HEK293 (cell line): Measurements from ENCODE around the gene ELMO1.

Experiments
- CTCF ChIA-PET: fragments of 350-600 bp; formaldehyde crosslinking; extraction: SDS; loops from one replicate; lab custom pipeline; 2021; ENCODE audit warnings: antibody characterized with exemption; lab: Yijun Ruan, JAX
- POLR2A ChIA-PET: fragments of 300-600 bp; formaldehyde crosslinking; extraction: SDS; loops from one replicate; lab custom pipeline; 2020; ENCODE audit warnings: antibody characterized with exemption, inconsistent platforms; lab: Yijun Ruan, JAX
- H3K27ac ChIP-seq: fragments of 200-500 bp; sonication (Bioruptor generic); 2 replicates; pipeline ENCODE4 v1.5.1; 2014; ENCODE audit warnings: low read depth, low read length, control low read depth, inconsistent platforms; ENCODE audit errors: extremely low read depth
- H3K36me3 ChIP-seq, 2 experiments: fragments of 200-500 bp in 1 of 2; sonication (Bioruptor generic) in 1 of 2; 1 replicate in 1 of 2; 2 replicates in 1 of 2; pipeline ENCODE4 v1.5.1; 2014 to 2017; ENCODE audit warnings: inconsistent platforms in 2 of 2, low read length in 2 of 2; ENCODE audit not compliant: control insufficient read depth in 2 of 2, insufficient read depth in 1 of 2
- H3K4me1 ChIP-seq: fragments of 200-500 bp; sonication (Bioruptor generic); 2 replicates; pipeline ENCODE4 v1.5.1; 2014; ENCODE audit warnings: mild to moderate bottlenecking, low read length, inconsistent platforms; ENCODE audit not compliant: control insufficient read depth, insufficient read depth
- H3K4me3 ChIP-seq: 2 replicates; pipeline ENCODE4 v1.5.1; 2011; ENCODE audit warnings: low read depth, mild to moderate bottlenecking, control low read depth, low read length, moderate library complexity
- H3K9me3 ChIP-seq: fragments of 200-500 bp; sonication (Bioruptor generic); 2 replicates; pipeline ENCODE4 v1.5.1; 2014; ENCODE audit warnings: low read depth, low read length, inconsistent platforms; ENCODE audit not compliant: control insufficient read depth, insufficient read depth
- BCL11A ChIP-seq: fragments of 450-650 bp; formaldehyde crosslinking; IDR thresholded peaks from 2 replicates; pipeline ENCODE4 v1.5.1; 2016; ENCODE audit warnings: low read depth, missing biosample characterization, missing genetic modification characterization
- IKZF3 ChIP-seq: fragments of 450-650 bp; IDR thresholded peaks from 2 replicates; pipeline ENCODE4 v1.5.0; 2018; ENCODE audit warnings: missing biosample characterization, mild to moderate bottlenecking, missing genetic modification characterization, moderate library complexity
- KLF7 ChIP-seq: fragments of 450-650 bp; formaldehyde crosslinking; IDR thresholded peaks from 2 replicates; pipeline ENCODE4 v1.5.1; 2016; ENCODE audit warnings: missing biosample characterization, missing genetic modification characterization, borderline replicate concordance
- KLF8 ChIP-seq: fragments of 450-650 bp; formaldehyde crosslinking; IDR thresholded peaks from 2 replicates; pipeline ENCODE4 v1.5.1; 2016; ENCODE audit warnings: missing biosample characterization, missing genetic modification characterization
- REPIN1 ChIP-seq: fragments of 450-650 bp; formaldehyde crosslinking; IDR thresholded peaks from 2 replicates; pipeline ENCODE4 v1.5.1; 2017; ENCODE audit warnings: missing biosample characterization, missing genetic modification characterization, low read depth
- ZBTB21 ChIP-seq: fragments of 450-650 bp; formaldehyde crosslinking; IDR thresholded peaks from 2 replicates; pipeline ENCODE4 v1.5.1; 2017; ENCODE audit warnings: missing biosample characterization, missing genetic modification characterization
- ZNF114 ChIP-seq: fragments of 450-650 bp; formaldehyde crosslinking; IDR thresholded peaks from 2 replicates; pipeline ENCODE4 v1.5.0; 2017; ENCODE audit warnings: missing biosample characterization, missing genetic modification characterization
- ZNF132 ChIP-seq: fragments of 450-650 bp; formaldehyde crosslinking; IDR thresholded peaks from 2 replicates; pipeline ENCODE4 v1.5.1; 2017; ENCODE audit warnings: missing biosample characterization, missing genetic modification characterization, borderline replicate concordance
- ZNF202 ChIP-seq: fragments of 450-650 bp; formaldehyde crosslinking; IDR thresholded peaks from 2 replicates; pipeline ENCODE4 v1.5.1; 2016; ENCODE audit warnings: missing biosample characterization, missing genetic modification characterization, borderline replicate concordance
- ZNF354C ChIP-seq: fragments of 450-650 bp; formaldehyde crosslinking; IDR thresholded peaks from 2 replicates; pipeline ENCODE4 v1.5.1; 2016; ENCODE audit warnings: missing biosample characterization, missing genetic modification characterization, low read depth, borderline replicate concordance
- ZNF433 ChIP-seq: fragments of 450-650 bp; formaldehyde crosslinking; IDR thresholded peaks from 2 replicates; pipeline ENCODE4 v1.5.1; 2016; ENCODE audit warnings: missing biosample characterization, missing genetic modification characterization, low read depth
- ZNF544 ChIP-seq: fragments of 450-650 bp; formaldehyde crosslinking; IDR thresholded peaks from 2 replicates; pipeline ENCODE4 v1.5.0; 2017; ENCODE audit warnings: missing biosample characterization, missing genetic modification characterization
- ZNF830 ChIP-seq: fragments of 450-650 bp; IDR thresholded peaks from 2 replicates; pipeline ENCODE4 v1.5.0; 2018; ENCODE audit warnings: missing biosample characterization, missing genetic modification characterization, low read depth, mild to moderate bottlenecking, moderate library complexity
- TF ChIP-seq, protein P1 (sequence below): fragments of 450-650 bp; formaldehyde crosslinking; IDR thresholded peaks from 2 replicates; pipeline ENCODE4 v1.5.1; 2016; ENCODE audit warnings: missing biosample characterization, missing genetic modification characterization
- TF ChIP-seq, protein P2 (sequence below): fragments of 450-650 bp; formaldehyde crosslinking; IDR thresholded peaks from 2 replicates; pipeline ENCODE4 v1.5.1; 2016; ENCODE audit warnings: missing biosample characterization, missing genetic modification characterization
- TF ChIP-seq, protein P3 (sequence below): fragments of 450-650 bp; formaldehyde crosslinking; IDR thresholded peaks from 2 replicates; pipeline ENCODE4 v1.5.1; 2016; ENCODE audit warnings: missing biosample characterization, missing genetic modification characterization
- TF ChIP-seq, protein P4 (sequence below): fragments of 450-650 bp; formaldehyde crosslinking; IDR thresholded peaks from 2 replicates; pipeline ENCODE4 v1.5.1; 2016; ENCODE audit warnings: missing biosample characterization, missing genetic modification characterization
- TF ChIP-seq, protein P5 (sequence below): fragments of 450-650 bp; formaldehyde crosslinking; IDR thresholded peaks from 2 replicates; pipeline ENCODE4; 2016; ENCODE audit warnings: missing biosample characterization, missing genetic modification characterization
- TF ChIP-seq, protein P6 (sequence below): fragments of 450-650 bp; formaldehyde crosslinking; IDR thresholded peaks from 2 replicates; pipeline ENCODE4 v1.5.1; 2016; ENCODE audit warnings: missing biosample characterization, missing genetic modification characterization

ELMO1 gene

DNA sequence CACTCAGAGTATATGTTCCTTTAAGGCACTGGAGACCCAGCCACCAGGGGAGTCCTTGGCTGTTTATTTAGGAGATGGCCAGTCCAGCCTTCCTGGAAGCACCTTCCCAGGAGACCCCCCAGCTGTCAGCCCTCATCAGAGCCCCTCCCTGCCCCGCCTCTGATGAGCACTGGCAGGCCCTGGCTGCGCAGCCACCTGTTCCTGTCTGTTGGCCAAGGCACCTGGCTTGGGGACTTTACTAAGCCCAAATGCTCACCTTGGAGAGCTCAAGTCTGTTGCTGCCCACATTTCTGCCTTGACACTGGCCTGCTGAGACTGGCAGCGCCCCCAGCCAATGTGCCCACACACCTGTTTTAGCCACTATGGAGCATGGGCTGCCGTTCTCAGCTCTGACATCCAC is 124.7 kb downstream of the ELMO1 start:
- Histone ChIP-seq H3K36me3 (no peaks in the 10 kb centered on the region), H3K4me1 (peaks cover 6% of the 10 kb centered on the region; the same call in 1 of the 2 replicates), H3K9me3 (no peaks in the 10 kb centered on the region), H3K4me3 (no peak overlapping the region), H3K27ac (no peak overlapping the region)
- TF ChIP-seq ZNF433 (tag by site-specific recombination) (no peak), IKZF3 (tag by site-specific recombination) (no peak)
- POLR2A ChIA-PET, result no interaction called here
- CTCF ChIA-PET, result interaction anchor here (0.9 to 1.6 kb wide), 2 partner anchors 11 to 172 kb away, joined by 3 to 7 read pairs; no protein-coding TSS in a partner anchor

DNA sequence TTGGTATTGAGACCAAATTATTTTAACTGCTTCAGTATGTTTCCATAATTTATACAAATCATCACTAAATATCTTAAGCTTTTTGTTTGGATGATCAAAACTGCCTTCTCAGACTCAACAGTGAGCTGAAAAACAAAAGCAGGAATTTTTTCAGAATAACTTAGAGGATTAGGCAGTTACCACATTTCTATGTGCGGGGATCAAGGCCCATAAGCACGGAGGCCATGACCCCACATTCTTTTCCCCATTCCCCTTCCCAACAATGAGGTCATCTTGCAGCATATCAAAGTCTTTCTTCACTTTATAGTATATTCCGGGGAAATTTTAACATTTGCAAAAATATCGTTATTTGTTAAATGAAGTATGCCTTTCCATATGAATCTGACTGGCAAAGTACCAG is 125.8 kb downstream of the ELMO1 start:
- Histone ChIP-seq H3K4me3 (no peak overlapping the region), H3K4me1 (peaks cover 6% of the 10 kb centered on the region; the same call in 1 of the 2 replicates), H3K36me3 (no peaks in the 10 kb centered on the region), H3K27ac (no peak overlapping the region), H3K9me3 (no peaks in the 10 kb centered on the region)
- TF ChIP-seq, protein P1, sequence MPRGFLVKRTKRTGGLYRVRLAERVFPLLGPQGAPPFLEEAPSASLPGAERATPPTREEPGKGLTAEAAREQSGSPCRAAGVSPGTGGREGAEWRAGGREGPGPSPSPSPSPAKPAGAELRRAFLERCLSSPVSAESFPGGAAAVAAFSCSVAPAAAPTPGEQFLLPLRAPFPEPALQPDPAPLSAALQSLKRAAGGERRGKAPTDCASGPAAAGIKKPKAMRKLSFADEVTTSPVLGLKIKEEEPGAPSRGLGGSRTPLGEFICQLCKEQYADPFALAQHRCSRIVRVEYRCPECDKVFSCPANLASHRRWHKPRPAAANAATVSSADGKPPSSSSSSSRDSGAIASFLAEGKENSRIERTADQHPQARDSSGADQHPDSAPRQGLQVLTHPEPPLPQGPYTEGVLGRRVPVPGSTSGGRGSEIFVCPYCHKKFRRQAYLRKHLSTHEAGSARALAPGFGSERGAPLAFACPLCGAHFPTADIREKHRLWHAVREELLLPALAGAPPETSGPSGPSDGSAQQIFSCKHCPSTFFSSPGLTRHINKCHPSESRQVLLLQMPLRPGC (tag by site-specific recombination), result no peak
- TF ChIP-seq, protein P2, sequence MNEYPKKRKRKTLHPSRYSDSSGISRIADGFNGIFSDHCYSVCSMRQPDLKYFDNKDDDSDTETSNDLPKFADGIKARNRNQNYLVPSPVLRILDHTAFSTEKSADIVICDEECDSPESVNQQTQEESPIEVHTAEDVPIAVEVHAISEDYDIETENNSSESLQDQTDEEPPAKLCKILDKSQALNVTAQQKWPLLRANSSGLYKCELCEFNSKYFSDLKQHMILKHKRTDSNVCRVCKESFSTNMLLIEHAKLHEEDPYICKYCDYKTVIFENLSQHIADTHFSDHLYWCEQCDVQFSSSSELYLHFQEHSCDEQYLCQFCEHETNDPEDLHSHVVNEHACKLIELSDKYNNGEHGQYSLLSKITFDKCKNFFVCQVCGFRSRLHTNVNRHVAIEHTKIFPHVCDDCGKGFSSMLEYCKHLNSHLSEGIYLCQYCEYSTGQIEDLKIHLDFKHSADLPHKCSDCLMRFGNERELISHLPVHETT (tag by site-specific recombination), result no peak
- TF ChIP-seq ZNF354C (no peak), ZNF132 (tag by site-specific recombination) (no peak), REPIN1 (tag by site-specific recombination) (no peak), KLF7 (tag by site-specific recombination) (no peak), ZNF830 (tag by site-specific recombination) (no peak), BCL11A (tag by site-specific recombination) (no peak), ZNF202 (tag by site-specific recombination) (no peak), ZNF114 (no peak), KLF8 (tag by site-specific recombination) (no peak), ZBTB21 (no peak), ZNF544 (tag by site-specific recombination) (no peak)
- TF ChIP-seq, protein P3, sequence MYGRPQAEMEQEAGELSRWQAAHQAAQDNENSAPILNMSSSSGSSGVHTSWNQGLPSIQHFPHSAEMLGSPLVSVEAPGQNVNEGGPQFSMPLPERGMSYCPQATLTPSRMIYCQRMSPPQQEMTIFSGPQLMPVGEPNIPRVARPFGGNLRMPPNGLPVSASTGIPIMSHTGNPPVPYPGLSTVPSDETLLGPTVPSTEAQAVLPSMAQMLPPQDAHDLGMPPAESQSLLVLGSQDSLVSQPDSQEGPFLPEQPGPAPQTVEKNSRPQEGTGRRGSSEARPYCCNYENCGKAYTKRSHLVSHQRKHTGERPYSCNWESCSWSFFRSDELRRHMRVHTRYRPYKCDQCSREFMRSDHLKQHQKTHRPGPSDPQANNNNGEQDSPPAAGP (tag by site-specific recombination), result no peak
- TF ChIP-seq, protein P4, sequence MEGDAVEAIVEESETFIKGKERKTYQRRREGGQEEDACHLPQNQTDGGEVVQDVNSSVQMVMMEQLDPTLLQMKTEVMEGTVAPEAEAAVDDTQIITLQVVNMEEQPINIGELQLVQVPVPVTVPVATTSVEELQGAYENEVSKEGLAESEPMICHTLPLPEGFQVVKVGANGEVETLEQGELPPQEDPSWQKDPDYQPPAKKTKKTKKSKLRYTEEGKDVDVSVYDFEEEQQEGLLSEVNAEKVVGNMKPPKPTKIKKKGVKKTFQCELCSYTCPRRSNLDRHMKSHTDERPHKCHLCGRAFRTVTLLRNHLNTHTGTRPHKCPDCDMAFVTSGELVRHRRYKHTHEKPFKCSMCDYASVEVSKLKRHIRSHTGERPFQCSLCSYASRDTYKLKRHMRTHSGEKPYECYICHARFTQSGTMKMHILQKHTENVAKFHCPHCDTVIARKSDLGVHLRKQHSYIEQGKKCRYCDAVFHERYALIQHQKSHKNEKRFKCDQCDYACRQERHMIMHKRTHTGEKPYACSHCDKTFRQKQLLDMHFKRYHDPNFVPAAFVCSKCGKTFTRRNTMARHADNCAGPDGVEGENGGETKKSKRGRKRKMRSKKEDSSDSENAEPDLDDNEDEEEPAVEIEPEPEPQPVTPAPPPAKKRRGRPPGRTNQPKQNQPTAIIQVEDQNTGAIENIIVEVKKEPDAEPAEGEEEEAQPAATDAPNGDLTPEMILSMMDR (tag by site-specific recombination), result no peak
- TF ChIP-seq, protein P5, sequence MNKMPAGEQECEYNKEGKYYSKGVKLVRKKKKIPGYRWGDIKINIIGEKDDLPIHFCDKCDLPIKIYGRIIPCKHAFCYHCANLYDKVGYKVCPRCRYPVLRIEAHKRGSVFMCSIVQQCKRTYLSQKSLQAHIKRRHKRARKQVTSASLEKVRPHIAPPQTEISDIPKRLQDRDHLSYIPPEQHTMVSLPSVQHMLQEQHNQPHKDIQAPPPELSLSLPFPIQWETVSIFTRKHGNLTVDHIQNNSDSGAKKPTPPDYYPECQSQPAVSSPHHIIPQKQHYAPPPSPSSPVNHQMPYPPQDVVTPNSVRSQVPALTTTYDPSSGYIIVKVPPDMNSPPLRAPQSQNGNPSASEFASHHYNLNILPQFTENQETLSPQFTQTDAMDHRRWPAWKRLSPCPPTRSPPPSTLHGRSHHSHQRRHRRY, result no peak
- TF ChIP-seq, protein P6, sequence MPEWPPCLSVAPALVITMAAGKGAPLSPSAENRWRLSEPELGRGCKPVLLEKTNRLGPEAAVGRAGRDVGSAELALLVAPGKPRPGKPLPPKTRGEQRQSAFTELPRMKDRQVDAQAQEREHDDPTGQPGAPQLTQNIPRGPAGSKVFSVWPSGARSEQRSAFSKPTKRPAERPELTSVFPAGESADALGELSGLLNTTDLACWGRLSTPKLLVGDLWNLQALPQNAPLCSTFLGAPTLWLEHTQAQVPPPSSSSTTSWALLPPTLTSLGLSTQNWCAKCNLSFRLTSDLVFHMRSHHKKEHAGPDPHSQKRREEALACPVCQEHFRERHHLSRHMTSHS (tag by site-specific recombination), result no peak
- ChIA-PET POLR2A (no interaction called here), CTCF (interaction anchor here (0.9 kb wide), 1 partner anchor 12 kb away, joined by 3 read pairs; no protein-coding TSS in a partner anchor)
